GM12872 (cell line): ENCODE measurements around the gene PLXNA4.

Source experiments
- CTCF ChIP-seq: IDR thresholded peaks from 3 replicates; pipeline ENCODE4 v1.5.1; 2011; ENCODE audit warnings: low read depth, mild to moderate bottlenecking, low read length, moderate library complexity; ENCODE audit not compliant: insufficient read depth

Gene PLXNA4

GRCh38 chr7:132436121-132436520 lies 140.1 kb downstream of the PLXNA4 start:
- no peak for TF ChIP-seq CTCF

- no peak for TF ChIP-seq CTCF
These were observed 141.0 kb downstream of the PLXNA4 start for GRCh38 chr7:132435016-132435990.

GRCh38 chr7:132434041-132434440 lies 142.2 kb downstream of the PLXNA4 start:
- no peak for TF ChIP-seq CTCF

- TF ChIP-seq CTCF, result no peak
These were observed 143.0 kb downstream of the PLXNA4 start for GRCh38 chr7:132433301-132433700.

- no peak for TF ChIP-seq CTCF
These were observed 145.1 kb downstream of the PLXNA4 start for GRCh38 chr7:132430861-132431822.

- TF ChIP-seq CTCF, result no peak
These were observed 146.0 kb downstream of the PLXNA4 start for GRCh38 chr7:132430041-132430855.
